IMR-90 (cell line): ENCODE data around the gene MED26.

ENCODE experiments used
- CHD1 ChIP-seq: IDR thresholded peaks from 2 replicates; pipeline ENCODE4 v1.6.1; 2012; ENCODE audit warnings: low read depth, low read length, improper control_type of control experiment
- TF ChIP-seq, protein P1 (sequence below): conservative IDR thresholded peaks from 2 replicates; pipeline ENCODE4 v1.5.1; 2012; ENCODE audit warnings: mild to moderate bottlenecking, low read depth, low read length, improper control_type of control experiment

GRCh38 chr19:16561382-16561781 is 66.6 kb downstream of the MED26 start:
- TF ChIP-seq, protein P1, sequence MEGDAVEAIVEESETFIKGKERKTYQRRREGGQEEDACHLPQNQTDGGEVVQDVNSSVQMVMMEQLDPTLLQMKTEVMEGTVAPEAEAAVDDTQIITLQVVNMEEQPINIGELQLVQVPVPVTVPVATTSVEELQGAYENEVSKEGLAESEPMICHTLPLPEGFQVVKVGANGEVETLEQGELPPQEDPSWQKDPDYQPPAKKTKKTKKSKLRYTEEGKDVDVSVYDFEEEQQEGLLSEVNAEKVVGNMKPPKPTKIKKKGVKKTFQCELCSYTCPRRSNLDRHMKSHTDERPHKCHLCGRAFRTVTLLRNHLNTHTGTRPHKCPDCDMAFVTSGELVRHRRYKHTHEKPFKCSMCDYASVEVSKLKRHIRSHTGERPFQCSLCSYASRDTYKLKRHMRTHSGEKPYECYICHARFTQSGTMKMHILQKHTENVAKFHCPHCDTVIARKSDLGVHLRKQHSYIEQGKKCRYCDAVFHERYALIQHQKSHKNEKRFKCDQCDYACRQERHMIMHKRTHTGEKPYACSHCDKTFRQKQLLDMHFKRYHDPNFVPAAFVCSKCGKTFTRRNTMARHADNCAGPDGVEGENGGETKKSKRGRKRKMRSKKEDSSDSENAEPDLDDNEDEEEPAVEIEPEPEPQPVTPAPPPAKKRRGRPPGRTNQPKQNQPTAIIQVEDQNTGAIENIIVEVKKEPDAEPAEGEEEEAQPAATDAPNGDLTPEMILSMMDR, result no peak
- no peak for TF ChIP-seq CHD1
